ENCODE measurements around the gene AURKAIP1.

Gene AURKAIP1

DNA sequence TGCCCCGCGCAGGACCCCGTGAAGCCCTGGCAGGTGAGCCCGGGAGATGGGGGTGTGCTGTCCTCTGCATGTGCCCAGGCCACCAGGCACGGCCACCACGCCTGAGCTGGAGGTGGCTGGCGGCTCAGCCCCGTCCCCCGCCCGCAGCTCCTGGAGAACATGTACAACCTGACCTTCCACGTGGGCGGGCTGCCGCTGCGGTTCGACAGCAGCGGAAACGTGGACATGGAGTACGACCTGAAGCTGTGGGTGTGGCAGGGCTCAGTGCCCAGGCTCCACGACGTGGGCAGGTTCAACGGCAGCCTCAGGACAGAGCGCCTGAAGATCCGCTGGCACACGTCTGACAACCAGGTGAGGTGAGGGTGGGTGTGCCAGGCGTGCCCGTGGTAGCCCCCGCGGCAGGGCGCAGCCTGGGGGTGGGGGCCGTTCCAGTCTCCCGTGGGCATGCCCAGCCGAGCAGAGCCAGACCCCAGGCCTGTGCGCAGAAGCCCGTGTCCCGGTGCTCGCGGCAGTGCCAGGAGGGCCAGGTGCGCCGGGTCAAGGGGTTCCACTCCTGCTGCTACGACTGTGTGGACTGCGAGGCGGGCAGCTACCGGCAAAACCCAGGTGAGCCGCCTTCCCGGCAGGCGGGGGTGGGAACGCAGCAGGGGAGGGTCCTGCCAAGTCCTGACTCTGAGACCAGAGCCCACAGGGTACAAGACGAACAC lies 42.1 kb downstream of the AURKAIP1 start:
- TF ChIP-seq ARNTL (CRISPR knock-in tag; IDR thresholded peaks at IDR 0.05; ENCODE audit: borderline replicate concordance, low read depth) (no peak), ZFP3 (CRISPR knock-in tag; IDR thresholded peaks at IDR 0.05) (no peak), ZNF8 (CRISPR knock-in tag; IDR thresholded peaks at IDR 0.05) (no peak), SNAI2 (CRISPR knock-in tag; IDR thresholded peaks at IDR 0.05) (no peak), TCF4 (CRISPR knock-in tag; IDR thresholded peaks at IDR 0.05; ENCODE audit: borderline replicate concordance) (no peak), GLIS3 (CRISPR knock-in tag; IDR thresholded peaks at IDR 0.05) (no peak), CSDC2 (CRISPR knock-in tag; IDR thresholded peaks at IDR 0.05) (no peak)
- TF ChIP-seq, protein P1, sequence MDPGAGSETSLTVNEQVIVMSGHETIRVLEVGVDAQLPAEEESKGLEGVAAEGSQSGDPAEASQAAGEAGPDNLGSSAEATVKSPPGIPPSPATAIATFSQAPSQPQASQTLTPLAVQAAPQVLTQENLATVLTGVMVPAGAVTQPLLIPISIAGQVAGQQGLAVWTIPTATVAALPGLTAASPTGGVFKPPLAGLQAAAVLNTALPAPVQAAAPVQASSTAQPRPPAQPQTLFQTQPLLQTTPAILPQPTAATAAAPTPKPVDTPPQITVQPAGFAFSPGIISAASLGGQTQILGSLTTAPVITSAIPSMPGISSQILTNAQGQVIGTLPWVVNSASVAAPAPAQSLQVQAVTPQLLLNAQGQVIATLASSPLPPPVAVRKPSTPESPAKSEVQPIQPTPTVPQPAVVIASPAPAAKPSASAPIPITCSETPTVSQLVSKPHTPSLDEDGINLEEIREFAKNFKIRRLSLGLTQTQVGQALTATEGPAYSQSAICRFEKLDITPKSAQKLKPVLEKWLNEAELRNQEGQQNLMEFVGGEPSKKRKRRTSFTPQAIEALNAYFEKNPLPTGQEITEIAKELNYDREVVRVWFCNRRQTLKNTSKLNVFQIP (CRISPR knock-in tag; IDR thresholded peaks at IDR 0.05; ENCODE audit: borderline replicate concordance, low read depth) = no peak
- TF ChIP-seq, protein P2, sequence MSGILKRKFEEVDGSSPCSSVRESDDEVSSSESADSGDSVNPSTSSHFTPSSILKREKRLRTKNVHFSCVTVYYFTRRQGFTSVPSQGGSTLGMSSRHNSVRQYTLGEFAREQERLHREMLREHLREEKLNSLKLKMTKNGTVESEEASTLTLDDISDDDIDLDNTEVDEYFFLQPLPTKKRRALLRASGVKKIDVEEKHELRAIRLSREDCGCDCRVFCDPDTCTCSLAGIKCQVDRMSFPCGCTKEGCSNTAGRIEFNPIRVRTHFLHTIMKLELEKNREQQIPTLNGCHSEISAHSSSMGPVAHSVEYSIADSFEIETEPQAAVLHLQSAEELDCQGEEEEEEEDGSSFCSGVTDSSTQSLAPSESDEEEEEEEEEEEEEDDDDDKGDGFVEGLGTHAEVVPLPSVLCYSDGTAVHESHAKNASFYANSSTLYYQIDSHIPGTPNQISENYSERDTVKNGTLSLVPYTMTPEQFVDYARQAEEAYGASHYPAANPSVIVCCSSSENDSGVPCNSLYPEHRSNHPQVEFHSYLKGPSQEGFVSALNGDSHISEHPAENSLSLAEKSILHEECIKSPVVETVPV (CRISPR knock-in tag; IDR thresholded peaks at IDR 0.05) = no peak
- ATAC-seq = peak; percentile 1; the same call in 1 of the 3 replicates

DNA sequence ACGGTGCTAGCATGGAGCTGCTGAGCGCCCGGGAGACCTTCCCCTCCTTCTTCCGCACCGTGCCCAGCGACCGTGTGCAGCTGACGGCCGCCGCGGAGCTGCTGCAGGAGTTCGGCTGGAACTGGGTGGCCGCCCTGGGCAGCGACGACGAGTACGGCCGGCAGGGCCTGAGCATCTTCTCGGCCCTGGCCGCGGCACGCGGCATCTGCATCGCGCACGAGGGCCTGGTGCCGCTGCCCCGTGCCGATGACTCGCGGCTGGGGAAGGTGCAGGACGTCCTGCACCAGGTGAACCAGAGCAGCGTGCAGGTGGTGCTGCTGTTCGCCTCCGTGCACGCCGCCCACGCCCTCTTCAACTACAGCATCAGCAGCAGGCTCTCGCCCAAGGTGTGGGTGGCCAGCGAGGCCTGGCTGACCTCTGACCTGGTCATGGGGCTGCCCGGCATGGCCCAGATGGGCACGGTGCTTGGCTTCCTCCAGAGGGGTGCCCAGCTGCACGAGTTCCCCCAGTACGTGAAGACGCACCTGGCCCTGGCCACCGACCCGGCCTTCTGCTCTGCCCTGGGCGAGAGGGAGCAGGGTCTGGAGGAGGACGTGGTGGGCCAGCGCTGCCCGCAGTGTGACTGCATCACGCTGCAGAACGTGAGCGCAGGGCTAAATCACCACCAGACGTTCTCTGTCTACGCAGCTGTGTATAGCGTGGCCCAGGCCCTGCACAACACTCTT lies 42.8 kb downstream of the AURKAIP1 start:
- peak; percentile 8 for ATAC-seq
- no peak for TF ChIP-seq ZNF565 (CRISPR knock-in tag; conservative IDR thresholded peaks at IDR 0.05; ENCODE audit: low read depth)
- TF ChIP-seq, protein P3, sequence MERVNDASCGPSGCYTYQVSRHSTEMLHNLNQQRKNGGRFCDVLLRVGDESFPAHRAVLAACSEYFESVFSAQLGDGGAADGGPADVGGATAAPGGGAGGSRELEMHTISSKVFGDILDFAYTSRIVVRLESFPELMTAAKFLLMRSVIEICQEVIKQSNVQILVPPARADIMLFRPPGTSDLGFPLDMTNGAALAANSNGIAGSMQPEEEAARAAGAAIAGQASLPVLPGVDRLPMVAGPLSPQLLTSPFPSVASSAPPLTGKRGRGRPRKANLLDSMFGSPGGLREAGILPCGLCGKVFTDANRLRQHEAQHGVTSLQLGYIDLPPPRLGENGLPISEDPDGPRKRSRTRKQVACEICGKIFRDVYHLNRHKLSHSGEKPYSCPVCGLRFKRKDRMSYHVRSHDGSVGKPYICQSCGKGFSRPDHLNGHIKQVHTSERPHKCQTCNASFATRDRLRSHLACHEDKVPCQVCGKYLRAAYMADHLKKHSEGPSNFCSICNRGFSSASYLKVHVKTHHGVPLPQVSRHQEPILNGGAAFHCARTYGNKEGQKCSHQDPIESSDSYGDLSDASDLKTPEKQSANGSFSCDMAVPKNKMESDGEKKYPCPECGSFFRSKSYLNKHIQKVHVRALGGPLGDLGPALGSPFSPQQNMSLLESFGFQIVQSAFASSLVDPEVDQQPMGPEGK (CRISPR knock-in tag; IDR thresholded peaks at IDR 0.05; ENCODE audit: borderline replicate concordance) = no peak
- TF ChIP-seq ZNF8 (CRISPR knock-in tag; IDR thresholded peaks at IDR 0.05) = no peak
- no peak for TF ChIP-seq SNAI2 (CRISPR knock-in tag; IDR thresholded peaks at IDR 0.05)

DNA sequence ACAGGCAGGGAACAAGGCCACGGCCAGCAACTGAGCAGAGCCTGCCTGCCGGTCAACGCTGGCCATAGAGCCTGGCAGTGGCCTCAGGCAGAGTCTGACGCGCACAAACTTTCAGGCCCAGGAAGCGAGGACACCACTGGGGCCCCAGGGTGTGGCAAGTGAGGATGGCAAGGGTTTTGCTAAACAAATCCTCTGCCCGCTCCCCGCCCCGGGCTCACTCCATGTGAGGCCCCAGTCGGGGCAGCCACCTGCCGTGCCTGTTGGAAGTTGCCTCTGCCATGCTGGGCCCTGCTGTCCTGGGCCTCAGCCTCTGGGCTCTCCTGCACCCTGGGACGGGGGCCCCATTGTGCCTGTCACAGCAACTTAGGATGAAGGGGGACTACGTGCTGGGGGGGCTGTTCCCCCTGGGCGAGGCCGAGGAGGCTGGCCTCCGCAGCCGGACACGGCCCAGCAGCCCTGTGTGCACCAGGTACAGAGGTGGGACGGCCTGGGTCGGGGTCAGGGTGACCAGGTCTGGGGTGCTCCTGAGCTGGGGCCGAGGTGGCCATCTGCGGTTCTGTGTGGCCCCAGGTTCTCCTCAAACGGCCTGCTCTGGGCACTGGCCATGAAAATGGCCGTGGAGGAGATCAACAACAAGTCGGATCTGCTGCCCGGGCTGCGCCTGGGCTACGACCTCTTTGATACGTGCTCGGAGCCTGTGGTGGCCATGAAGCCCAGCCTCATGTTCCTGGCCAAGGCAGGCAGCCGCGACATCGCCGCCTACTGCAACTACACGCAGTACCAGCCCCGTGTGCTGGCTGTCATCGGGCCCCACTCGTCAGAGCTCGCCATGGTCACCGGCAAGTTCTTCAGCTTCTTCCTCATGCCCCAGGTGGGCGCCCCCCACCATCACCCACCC lies 43.7 kb downstream of the AURKAIP1 start, which contains the start of gene TAS1R3:
Gene TAS1R3, plus strand, starts transcription at position 213 of the 898 bp plus-strand sequence. Its CDS starts 66 bp downstream, at position 279.
- ATAC-seq = peak; percentile 12
- TF ChIP-seq TOX (CRISPR knock-in tag; IDR thresholded peaks at IDR 0.05; ENCODE audit: borderline replicate concordance) (no peak), GLIS3 (CRISPR knock-in tag; IDR thresholded peaks at IDR 0.05) (no peak), ZNF565 (CRISPR knock-in tag; conservative IDR thresholded peaks at IDR 0.05; ENCODE audit: low read depth) (no peak), ZNF70 (CRISPR knock-in tag; IDR thresholded peaks at IDR 0.05) (no peak)

DNA sequence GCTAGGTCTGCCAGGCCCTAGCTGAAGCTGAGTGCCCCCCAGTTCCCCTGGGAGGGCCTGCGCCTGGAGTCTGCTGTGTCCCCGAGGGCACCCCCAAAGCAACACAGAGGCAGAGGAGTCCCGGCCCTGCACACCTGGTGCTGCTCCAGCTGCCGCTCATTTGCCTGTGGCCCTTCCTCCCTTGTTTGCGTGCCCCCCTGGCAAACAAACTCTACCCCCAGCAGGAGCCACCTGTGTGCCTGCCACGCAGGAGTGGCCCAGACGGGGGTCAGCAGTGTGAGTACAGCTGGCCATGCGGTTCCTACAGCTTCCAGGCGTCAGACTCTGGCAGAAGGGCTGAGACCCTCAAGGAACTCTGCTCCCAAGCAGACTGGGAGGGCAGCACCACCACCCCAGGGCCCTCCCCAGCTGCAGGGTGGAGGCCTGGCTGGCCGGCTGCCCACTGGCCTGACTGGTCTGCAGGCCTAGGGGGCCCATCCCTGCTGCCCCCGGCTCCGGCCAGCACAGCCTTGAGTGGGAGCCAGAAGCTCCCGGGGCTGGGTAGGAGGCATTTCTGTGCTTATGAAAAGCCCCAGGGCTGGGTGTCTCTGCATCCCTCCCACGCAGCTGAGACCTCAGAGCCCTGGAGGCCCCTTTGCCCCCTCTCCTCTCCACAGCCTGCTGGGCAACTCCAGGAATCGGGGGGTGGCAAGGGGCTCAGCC lies 44.5 kb downstream of the AURKAIP1 start:
- no peak for TF ChIP-seq ZFP3 (CRISPR knock-in tag; IDR thresholded peaks at IDR 0.05)
- TF ChIP-seq SNAI2 (CRISPR knock-in tag; IDR thresholded peaks at IDR 0.05) = no peak
- no peak for TF ChIP-seq ZNF70 (CRISPR knock-in tag; IDR thresholded peaks at IDR 0.05)
- no peak for TF ChIP-seq GLIS3 (CRISPR knock-in tag; IDR thresholded peaks at IDR 0.05)
- TF ChIP-seq ESRRG (CRISPR knock-in tag; IDR thresholded peaks at IDR 0.05) = no peak
- TF ChIP-seq, protein P1 (CRISPR knock-in tag; IDR thresholded peaks at IDR 0.05; ENCODE audit: borderline replicate concordance, low read depth) = no peak
- TF ChIP-seq, protein P3 (CRISPR knock-in tag; IDR thresholded peaks at IDR 0.05; ENCODE audit: borderline replicate concordance) = no peak
- no peak for TF ChIP-seq ZNF8 (CRISPR knock-in tag; IDR thresholded peaks at IDR 0.05)
- TF ChIP-seq RARB (CRISPR knock-in tag; IDR thresholded peaks at IDR 0.05) = no peak
- ATAC-seq = peak; percentile 7

Data from SK-N-SH treated with all-trans-retinoic acid at 6 μM for 48 hours (cell line).